GM19035 (cell line): Measurements from ENCODE around the gene RAET1G.
"Not testable (repeated sequence)": the region's sequence is repeated elsewhere in the genome, so short reads cannot be mapped to it uniquely, and the experiment has no call there.

Experiments
- ATAC-seq: cut with Tn5 transposase; IDR thresholded peaks from one replicate; pipeline ENCODE4 v1.9.1; 2021; ENCODE audit not compliant: unreplicated experiment

Gene RAET1G

DNA sequence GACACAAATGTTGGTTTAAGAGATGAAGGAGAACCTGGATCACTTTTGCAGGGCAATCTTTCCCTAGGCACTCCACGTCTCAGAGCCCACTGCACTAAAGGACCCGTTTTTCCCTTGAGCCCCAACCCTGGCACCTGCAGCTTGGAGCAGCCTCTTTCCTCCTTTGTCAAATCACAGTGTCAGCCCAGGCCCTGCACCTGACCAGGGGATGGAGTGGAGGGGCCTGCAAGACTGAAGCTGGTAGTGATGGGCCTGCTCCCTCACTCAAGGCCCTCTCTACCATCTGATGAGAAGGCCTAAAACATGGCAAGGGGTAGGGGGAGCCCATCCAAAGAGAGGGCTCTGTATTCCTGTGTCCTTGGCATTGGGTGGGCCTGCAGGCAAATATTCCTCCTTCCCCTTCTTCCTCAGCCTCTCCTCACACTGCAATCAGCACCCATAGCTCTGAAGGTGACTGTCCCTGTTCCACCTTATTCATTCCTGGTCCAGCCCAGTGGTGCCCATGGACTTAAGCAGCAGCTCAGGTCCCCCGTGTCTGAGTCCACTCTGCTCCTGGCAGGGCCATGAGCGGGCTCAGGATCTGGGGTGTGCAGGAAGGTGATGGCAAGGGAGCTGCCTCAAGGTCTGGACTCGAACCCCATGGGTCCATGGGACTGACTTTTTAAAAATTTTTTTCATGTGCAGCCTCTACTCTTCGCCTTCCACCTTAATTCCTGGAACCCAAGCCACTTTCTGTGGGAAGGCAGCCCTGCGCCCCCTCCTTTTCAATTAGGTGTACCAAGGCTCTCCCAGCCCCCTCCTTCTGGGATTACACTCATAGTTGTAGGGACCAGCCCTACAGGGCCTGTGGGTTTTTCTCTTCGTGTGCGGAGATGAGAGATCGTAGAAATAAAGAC lies 6.7 kb downstream of the RAET1G start:
- ATAC-seq, result no peak

DNA sequence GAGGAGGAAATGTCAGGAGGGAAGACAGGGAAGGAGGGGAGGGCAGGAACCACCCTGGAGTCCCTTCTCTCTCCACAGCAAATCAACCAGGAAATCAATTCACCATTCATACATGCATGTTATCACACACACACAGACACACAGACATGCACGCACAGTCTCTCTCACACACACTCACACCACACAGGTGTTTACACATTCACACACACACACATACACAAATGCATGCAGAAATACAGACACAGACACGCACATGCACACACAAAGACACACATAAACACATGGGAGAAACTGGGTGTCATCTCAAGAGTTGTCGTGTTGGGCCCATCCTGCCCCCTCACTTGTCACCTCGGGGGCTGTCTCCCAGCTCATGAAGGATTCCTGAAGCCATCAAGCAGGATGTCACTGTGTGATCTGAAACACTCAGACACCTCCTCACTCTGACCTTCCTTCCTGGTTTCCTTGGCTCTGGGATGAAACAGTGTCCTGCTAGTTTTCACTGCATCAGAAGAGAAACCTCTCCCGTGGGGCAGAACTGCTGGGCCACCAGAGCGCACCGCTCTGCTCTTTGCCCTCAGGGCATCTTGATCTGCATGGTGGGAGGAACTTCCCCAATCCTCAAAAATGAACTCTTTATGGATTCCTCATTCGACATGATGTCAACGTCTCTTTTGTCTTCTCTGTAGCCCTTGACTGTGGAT lies 9.2 kb downstream of the RAET1G start:
- no peak for ATAC-seq

DNA sequence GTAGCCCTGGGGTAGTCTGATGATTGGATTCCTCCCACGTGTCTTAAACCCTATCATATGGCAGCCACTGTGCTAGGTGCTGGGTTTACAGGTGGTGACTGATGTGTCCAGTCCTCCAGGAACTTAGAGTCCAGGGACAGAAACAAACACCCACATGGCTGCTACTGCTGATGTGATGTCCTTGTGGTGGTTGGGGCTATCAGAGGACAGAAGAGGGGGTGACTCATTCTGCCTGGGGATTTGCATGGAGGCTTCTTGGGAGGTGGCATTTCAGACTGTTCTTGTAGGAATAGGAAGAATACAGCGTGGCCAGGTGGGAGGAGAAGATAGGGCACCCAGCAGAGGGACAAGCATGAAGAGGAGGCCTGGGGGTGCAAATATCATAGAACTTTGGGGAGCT lies 9.8 kb downstream of the RAET1G start:
- no peak for ATAC-seq

DNA sequence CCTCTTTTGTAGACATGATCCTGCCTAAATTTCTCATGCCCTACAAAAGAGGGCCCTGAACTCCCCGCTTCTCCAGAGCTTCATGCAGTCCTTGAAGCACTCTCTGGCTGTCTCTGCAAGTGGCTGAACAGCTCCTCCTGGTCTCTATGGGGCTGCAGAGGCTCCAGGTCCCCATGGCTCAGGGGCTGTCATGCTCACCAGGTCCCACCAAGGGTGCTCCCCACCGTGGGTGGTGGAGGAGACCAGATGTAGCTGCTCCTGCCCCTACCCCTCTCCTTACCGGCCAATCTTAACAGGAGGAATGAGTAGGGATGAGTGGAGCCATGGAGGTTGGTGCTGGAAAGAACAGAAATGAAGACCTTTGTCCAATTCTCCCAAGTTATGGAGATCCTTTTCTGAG lies 10.2 kb downstream of the RAET1G start:
- not testable (repeated sequence) for ATAC-seq

DNA sequence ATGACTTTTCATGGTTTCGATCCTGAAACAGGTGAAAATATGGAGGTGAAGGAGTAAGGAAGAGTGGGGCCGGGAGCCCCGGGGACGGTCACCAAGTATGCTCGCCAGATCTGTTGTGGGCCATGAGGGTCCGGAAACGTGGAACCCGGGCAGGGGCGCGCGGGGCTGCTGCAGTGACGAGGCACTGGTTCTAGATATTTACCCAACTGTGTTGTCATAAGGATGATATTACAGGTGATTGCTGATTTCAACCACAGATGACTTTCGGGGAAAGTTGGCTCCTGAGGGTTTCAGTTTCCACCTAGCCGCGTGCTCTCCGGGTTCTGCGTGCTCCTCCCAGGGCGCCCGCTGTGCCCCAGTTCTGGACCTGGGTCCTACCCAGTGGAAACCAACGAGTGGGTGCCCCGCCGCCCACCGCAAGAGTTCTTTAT lies 12.2 kb downstream of the RAET1G start:
- ATAC-seq, result no peak

DNA sequence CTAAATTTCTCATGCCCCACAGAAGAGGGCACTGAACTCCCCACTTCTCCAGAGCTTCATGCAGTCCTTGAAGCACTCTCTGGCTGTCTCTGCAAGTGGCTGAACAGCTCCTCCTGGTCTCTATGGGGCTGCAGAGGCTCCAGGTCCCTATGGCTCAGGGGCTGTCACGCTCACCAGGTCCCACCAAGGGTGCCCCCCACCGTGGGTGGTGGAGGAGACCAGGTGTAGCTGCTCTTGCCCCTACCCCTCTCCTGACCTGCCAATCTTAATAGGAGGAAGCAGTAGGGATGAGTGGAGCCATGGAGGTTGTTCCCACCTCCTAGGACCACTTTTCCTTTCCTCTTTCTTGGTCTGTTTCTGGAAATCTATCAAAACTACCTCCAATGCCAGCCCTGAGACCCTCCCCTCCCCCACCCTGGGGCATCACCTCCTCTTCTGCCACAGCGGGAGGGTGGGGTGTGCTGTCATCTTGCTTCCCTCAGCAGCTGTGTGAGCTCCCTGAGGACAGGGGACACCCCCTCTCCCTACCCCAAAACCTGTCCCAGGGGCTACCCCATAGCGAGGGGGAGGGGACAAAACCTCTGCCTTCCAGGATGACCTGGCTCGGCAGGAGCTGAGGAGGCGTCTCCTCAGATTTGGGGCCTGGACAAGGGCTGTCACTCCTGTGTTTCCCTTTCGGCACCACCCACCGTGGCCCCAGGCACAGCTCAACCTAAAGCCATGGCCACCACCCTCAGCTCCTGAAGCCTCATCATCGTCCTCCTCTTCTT lies 13.0 kb downstream of the RAET1G start:
- ATAC-seq, result no peak

DNA sequence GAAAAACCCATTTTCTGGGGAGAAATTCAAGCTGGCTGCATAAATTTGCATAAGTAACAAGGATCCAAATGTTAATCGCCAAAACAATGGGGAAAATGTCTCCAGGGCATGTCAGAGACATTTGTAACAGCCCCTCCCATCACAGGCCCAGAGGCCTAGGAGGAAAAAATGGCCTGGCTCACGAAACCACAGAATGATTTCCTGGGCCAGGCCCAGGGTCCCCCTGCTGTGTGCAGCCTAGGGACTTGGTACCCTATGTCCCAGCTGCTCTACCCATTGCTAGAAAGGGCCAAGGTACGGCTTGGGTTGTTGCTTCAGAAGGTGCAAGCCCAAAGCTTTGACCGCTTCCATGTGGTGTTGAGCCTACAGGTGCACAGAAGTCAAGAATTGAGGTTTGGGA lies 14.4 kb downstream of the RAET1G start:
- not testable (repeated sequence) for ATAC-seq

DNA sequence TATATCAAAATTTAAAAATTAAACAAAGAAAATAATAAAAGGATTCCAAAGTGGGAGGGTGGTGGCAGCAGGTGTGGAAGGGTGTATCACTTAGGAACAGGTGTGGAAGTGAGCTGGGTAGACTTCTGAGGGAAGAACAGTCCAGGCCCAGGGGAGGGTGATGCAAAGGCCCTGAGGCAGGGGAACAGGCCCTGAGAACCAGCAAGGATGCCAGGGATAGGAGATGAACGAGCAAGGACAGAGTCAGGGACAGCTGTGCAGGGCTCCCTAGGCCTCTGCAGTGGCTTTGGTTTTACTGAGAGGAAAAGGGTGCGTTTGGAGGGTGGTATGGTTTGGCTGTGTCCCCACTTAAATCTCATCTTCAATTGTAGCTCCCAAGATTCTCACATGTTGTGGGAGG lies 15.6 kb downstream of the RAET1G start:
- ATAC-seq, result no peak

DNA sequence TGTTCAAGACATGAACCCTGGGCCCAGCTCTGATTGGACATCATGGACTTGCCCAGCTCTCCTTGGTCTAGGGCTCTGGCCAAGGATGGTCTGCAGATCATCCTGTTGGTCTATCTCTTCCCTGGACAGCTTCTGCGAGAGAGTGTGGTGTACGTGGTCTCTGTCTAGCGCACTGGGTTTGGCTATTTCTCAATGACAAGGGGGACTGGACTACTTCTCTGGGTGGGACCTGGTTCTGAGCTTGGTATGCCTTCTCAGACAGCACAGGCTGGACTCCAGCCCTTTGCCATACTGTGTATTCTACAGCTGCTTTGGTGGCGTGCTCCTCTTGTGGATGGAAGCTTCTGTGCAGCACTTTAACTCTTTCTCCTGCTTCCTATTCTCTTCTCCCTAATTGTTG lies 16.5 kb downstream of the RAET1G start:
- ATAC-seq, result no peak

DNA sequence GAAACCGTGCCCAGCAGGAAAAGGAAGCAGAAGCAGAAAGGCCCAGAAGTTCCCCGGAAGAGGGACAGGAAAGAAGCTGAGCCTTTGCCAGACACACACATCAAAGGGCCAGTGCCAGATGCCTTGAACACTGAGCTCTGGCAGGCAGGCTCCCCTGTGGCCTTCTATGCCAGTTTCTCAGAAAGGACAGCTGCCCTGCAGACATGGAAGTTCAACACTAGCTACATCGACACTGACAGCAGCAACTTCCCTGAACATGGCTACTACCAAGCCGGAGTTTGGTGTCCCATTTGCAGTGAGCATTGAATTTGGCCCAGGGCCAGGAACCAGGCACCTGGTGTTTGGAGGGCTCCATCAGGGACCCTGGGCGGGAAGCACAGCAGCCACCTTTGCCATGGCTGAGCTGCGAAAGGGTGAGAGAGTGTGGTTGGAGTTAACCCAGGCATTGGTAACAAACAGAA lies 17.0 kb downstream of the RAET1G start:
- ATAC-seq, result no peak

DNA sequence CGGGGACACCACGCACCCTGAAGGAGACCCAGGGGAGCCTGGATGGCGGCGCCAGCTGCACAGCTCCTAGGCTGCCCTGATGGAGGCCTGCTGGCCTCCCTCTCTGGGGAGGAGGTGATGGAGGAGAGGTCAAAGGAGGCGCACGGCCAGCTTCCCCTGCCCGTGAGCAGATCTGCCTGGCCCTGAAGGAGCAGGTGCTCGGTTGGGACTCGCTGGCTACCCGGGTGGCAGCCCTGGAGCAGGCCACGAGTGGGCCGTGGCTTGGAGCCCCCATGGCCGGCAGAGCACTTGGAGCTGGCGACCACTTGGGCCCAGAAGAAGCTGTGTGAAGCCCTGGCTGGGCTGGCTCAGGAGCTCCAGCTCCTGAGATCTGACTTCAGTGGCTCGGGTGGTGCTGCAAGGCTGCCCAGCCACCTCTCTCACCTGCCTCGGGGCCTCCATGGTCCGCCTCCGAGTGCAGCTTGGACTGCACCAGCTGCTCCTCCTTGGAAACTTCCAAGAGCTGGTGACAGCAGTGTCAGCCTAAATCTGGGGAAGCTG lies 17.5 kb downstream of the RAET1G start:
- ATAC-seq, result no peak

DNA sequence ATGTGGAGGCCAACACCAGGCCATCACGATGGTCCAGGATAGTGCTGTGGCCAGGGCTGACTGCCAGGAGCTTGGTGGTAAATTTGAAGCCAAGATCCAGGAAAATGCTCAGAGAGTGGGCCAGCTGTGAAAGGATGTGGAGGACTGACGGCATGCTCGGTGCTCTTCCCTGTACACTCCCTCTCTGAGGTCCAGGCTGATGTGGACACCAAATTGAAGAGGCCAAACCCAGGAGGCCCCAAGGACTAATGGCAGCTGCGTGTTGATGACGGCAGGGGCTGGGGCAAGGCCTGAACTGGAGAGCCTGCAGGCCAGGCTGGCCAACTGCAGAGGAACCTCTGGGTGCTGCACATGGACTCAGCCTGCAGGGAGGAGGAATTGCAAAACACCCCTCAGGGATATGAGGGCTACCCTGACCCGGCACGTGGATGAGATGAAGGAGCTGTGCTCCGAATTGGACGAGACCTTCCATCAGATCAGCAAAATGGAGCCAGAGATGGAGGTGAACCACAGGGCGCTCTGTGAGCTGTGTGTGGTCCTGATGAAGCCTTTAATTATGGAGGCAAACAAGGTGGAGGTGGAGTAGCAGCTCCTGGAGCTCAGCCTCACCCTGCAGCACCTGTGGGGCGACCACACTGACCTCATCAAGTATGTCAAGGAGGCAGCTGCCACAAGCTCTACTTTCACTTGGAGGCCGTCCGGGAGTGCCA lies 18.1 kb downstream of the RAET1G start:
- ATAC-seq, result no peak

DNA sequence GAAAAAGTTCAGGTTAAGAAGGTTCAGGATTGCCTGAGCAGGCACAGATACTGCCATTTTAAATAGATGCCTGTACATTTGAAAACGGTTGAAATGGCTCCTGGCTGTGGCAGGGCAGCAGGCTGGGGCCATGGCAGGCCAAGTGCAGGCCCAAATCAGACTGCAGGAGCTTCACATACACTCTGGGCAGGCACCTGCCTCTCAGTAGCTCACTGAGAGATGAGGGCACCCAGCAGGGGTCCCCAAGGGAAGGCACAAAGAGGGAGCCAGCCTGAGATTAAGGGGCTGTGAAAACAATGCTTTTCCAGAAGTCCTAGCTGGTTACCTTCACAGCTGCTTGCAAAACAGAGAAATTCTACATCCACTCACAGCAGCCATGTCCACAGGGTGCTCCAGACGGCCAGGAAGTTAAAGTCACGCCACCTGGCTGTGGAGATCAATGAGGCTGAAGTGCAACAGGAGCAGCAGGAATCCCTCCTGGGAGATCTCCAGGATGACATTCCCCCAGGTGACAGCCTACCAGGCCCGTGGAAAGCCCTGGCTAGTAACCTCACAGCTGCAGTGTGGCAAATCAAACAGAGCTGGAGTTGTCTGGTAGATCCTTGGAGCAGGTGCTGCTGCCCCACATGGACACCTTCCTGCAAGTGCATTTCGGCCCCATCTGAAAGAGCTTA lies 18.8 kb downstream of the RAET1G start:
- ATAC-seq, result no peak

DNA sequence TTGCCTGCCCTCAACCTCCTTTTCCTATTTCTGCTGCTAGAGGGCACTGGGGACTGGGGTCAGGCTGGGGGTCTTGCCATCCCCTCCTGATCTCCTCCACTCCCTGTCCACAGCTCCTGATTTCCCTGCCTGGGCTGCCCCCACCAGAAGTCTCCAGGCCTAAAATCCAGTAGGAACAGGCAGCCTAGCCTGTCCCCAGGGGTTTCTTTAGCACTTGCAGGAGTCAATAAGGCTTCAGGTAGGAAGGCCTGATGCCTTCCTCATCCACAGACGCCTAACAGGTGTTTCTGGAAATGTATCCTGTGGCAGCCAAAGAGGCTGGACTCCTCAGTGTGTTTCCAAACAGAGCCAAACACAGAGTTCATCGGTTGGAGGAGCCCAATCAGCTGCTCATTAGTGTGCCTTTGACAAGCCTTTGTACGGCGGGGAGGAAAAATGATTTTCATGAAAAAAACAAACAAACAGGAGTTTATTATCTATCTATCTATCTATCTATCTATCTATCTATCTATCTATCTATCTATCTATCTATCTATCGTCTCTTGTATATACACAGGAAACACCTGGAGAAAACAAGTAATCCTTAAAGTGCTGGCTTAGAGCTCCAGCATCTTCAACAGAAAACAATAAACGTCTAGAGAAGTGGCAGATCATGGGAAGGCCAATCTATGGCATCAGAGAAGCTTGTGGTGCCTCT lies 21.3 kb downstream of the RAET1G start:
- no peak for ATAC-seq

DNA sequence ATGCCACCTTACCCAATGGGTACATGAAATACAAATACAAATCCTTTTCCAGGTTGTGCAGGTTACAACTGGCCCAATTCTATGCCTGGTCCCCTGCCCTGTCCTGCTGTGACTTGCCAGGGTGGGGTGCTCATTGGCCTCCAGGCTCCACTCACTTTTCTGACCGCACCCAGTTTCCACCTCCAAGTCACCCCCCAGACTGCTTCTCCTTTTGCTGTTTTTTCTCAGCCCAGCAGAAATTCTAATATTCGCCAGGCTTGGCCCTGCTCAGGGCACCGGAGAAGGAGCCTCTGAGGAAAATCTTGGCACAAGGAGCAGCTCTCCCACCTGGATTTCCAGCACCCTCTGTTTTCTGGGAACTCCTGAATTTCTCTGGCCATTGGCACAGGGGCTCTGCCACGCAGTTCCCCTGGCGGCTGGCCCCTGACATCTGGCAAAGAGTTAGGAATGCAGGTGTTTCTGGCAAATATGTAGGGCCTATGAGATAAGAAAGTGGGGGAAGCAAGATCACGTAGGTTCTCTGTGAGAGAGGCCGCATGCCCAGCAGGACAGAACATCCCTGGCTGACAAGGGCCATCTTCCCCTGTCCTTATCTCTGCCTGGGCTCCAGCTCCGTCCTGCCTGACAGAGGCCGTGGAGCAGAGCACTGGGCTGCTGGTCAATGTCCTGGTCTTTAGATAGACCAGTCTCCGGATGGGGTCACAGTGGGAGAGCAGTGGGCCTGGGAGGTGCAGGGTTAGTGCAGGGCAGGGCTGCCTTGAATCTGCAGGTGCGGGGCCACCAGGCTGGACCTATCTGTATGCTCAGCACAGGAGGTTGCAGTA lies 22.1 kb downstream of the RAET1G start:
- no peak for ATAC-seq

DNA sequence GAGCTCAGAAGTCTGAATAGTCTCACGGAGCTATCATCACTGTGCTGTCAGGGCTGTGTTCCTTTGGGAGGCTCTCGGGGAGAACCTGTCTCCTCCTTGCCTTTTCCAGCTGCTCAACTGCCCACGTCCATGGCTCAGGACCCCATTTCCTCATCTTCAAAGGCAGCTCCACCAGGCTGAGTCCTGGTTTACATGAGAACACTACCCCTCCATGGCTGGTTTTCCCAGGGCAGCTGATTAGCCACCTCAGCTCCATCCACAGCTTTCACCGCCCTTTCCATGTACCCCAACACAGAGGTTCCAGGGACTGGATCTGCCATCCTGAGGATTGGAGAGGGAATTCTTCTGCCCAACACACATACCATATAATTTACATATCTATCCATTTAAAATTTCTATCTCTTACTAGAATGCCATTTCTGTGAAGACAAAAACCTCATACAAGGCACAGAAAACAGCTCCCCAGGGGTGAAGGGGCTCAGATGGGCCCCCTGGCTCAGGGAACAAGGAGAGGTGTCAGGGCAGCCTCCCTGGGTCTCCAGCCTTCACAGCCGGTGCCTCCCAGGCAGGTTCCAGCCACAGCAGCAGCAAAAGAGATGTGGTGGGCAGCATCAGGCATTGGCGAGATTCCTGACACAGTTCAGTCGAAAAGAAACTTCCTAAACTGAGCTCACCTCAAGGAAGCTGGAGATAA lies 22.8 kb downstream of the RAET1G start:
- no peak for ATAC-seq

DNA sequence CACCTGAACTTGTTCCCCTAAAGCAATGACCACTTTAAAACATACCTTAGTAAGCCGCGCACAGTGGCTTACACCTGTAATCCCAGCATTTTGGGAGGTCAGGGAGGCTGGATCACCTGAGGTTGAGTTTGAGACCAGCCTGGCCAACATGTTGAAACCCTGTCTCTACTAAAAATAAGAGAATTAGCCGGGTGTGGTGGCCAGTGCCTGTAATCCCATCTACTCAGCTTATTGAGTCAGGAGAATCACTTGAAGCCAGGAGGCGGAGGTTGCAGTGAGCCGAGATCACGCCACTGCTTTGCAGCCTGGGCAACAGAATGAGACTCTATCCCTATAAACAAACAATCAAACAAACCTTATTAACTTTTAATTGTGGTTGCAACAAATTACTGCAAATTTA lies 23.4 kb downstream of the RAET1G start:
- no peak for ATAC-seq

DNA sequence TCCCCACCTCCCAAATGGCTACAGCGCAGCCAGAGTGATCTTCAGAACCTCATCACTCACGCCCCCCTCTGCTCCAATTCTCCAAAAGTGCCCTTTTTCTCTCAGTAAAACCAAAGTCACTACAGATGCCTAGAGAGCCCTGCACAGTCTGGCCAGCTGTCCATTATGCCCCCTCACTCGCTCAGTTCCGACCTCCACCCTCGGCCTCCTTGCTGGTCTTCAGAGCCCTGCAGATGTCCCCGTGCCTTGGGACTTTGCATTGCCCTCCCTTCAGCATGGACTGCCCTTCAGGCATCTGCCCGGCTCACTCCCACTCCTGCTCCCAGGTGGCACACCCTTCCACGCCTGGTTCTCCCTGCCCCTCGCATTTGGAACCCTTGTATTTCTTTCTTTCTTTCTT lies 24.0 kb downstream of the RAET1G start:
- no peak for ATAC-seq
